ENCODE measurements around the gene UNC5C. TPM values are rescaled to one million over a fixed set of nuclear protein-coding genes. Genes with fewer than 3 reads are reported as not detected.

Gene UNC5C
- total RNA-seq, 4 donors from 2014 or later, result 1.6 to 4.4 (median 3.2) TPM

GRCh38 chr4:95162867-95163266 is 385.9 kb downstream of the UNC5C start:
- WGBS, 2 donors (ENCODE audit: low coverage in 1 of 2), result 76 to 82% methylated on average over 4 to 6 of the region's 6 CpGs
- Histone ChIP-seq H3K36me3 (peaks cover 0 to 30% of the 10 kb centered on the region in 2 donors), H3K27me3 (no peaks in the 10 kb centered on the region), H3K9me3 (no peaks in the 10 kb centered on the region), H3K27ac (no peak overlapping the region), H3K4me3 (no peak overlapping the region), H3K4me1 (no peaks in the 10 kb centered on the region)
- no peak for ATAC-seq
- TF ChIP-seq CTCF (IDR thresholded peaks at IDR 0.05), result no peak
- no peak for TF ChIP-seq POLR2AphosphoS5 (IDR thresholded peaks at IDR 0.05)
- no peak for TF ChIP-seq POLR2A (IDR thresholded peaks at IDR 0.05)
- no peak for TF ChIP-seq EP300 (IDR thresholded peaks at IDR 0.05)

GRCh38 chr4:95161781-95162469 is 386.8 kb downstream of the UNC5C start:
- H3K4me1 ChIP-seq, result no peaks in the 10 kb centered on the region
- no peak for ATAC-seq

GRCh38 chr4:95159384-95159783 is 389.4 kb downstream of the UNC5C start:
- TF ChIP-seq EP300 (IDR thresholded peaks at IDR 0.05) (no peak), POLR2A (IDR thresholded peaks at IDR 0.05) (no peak)
- H3K4me1 ChIP-seq, result no peaks in the 10 kb centered on the region
- H3K27ac ChIP-seq, result no peak overlapping the region
- no peak overlapping the region for H3K4me3 ChIP-seq
- H3K36me3 ChIP-seq, result peaks cover 0 to 37% of the 10 kb centered on the region in 2 donors
- H3K27me3 ChIP-seq, result no peaks in the 10 kb centered on the region
- ATAC-seq, result no peak
- H3K9me3 ChIP-seq, result no peaks in the 10 kb centered on the region
- WGBS, 2 donors (ENCODE audit: low coverage in 1 of 2), result 82% methylated on average over 4 of the region's 4 CpGs; no CpG with 5 or more reads in 1 of the 2 donors

More at GRCh38 chr4:95161781-95162469, 386.8 kb downstream of the UNC5C start:
- Histone ChIP-seq H3K9me3 (no peaks in the 10 kb centered on the region), H3K27ac (no peak overlapping the region), H3K4me3 (no peak overlapping the region), H3K27me3 (no peaks in the 10 kb centered on the region), H3K36me3 (peaks cover 0 to 30% of the 10 kb centered on the region in 2 donors)
- 83 to 100% methylated on average over 3 to 8 of the region's 12 CpGs for WGBS, 2 donors (ENCODE audit: low coverage in 1 of 2)
- TF ChIP-seq EP300 (IDR thresholded peaks at IDR 0.05) (no peak), POLR2AphosphoS5 (IDR thresholded peaks at IDR 0.05) (no peak), CTCF (IDR thresholded peaks at IDR 0.05) (no peak), POLR2A (IDR thresholded peaks at IDR 0.05) (no peak)

GRCh38 chr4:95158626-95159025 is 390.1 kb downstream of the UNC5C start:
- TF ChIP-seq EP300 (IDR thresholded peaks at IDR 0.05) (no peak), POLR2AphosphoS5 (IDR thresholded peaks at IDR 0.05) (no peak), CTCF (IDR thresholded peaks at IDR 0.05) (no peak)
- Histone ChIP-seq H3K4me3 (no peak overlapping the region), H3K4me1 (no peaks in the 10 kb centered on the region), H3K9me3 (no peaks in the 10 kb centered on the region), H3K27me3 (no peaks in the 10 kb centered on the region), H3K27ac (no peak overlapping the region), H3K36me3 (peaks cover 0 to 44% of the 10 kb centered on the region in 2 donors)
- no peak for ATAC-seq
- WGBS, 2 donors (ENCODE audit: low coverage in 1 of 2), result 83 to 95% methylated on average over 1 to 2 of the region's 2 CpGs

GRCh38 chr4:95158045-95158444 is 390.7 kb downstream of the UNC5C start:
- Histone ChIP-seq H3K4me1 (no peaks in the 10 kb centered on the region), H3K4me3 (no peak overlapping the region), H3K9me3 (no peaks in the 10 kb centered on the region), H3K27ac (no peak overlapping the region), H3K36me3 (peaks cover 0 to 47% of the 10 kb centered on the region in 2 donors), H3K27me3 (no peaks in the 10 kb centered on the region)
- WGBS, 2 donors (ENCODE audit: low coverage in 1 of 2), result 82 to 94% methylated on average over 2 of the region's 2 CpGs
- TF ChIP-seq POLR2AphosphoS5 (IDR thresholded peaks at IDR 0.05), result no peak
- no peak for TF ChIP-seq CTCF (IDR thresholded peaks at IDR 0.05)
- no peak for TF ChIP-seq EP300 (IDR thresholded peaks at IDR 0.05)
- TF ChIP-seq POLR2A (IDR thresholded peaks at IDR 0.05), result no peak
- no peak for ATAC-seq
